ENCODE measurements around the gene EPHA4.
A peak's percentile ranks its signal among the peaks of the same experiment; 100 is the strongest.
"Not testable (repeated sequence)": the region's sequence is repeated elsewhere in the genome, so short reads cannot be mapped to it uniquely, and the experiment has no call there.

Gene EPHA4

GRCh38 chr2:221539246-221539645 lies 32.9 kb downstream of the EPHA4 start:
- no peak for DNase-seq (ENCODE audit: low read depth)

DNA sequence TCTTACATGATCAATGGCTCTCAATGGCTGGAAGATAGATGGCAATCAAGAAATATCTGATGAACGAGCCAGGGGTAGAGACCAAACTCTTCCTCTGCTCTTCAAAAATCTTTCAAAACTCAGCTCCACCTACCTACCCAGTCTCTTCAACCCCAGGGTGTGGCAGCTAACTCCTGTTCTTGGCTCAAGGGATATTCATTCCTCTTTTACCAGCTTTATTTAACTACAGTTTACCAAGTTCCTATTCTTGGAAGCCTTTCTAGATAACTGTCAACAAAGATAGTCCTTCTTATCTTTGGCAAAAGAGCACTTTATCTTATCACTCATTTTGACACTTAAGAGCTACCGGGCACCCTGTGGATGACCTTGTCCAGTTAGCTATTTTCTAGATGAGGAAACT lies 36.3 kb downstream of the EPHA4 start:
- no peak for DNase-seq (ENCODE audit: low read depth)

- DNase-seq (ENCODE audit: low read depth): no peak
These were observed 38.8 kb downstream of the EPHA4 start for GRCh38 chr2:221533299-221533698.

DNA sequence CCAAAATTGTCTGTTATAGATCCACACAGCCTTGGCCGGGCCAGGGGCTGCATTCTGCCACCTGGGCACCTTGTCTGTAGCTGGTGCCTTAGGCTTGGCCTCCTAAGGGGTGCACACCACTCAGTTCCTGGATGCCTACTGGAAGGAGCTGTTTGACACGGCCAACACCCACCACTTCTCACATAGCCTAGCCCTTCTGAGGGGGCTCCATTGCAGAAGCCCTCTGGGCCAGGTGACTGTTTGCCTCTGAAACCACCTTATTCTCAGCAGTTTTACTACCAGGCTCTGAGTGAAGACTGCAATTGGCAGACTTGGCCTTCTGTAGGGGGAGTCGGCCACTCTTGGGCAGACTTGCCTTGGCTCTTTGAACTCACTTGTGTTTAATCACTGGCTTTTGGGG lies 39.5 kb downstream of the EPHA4 start:
- DNase-seq (ENCODE audit: low read depth): no peak

GRCh38 chr2:221530653-221531037 lies 41.5 kb downstream of the EPHA4 start:
- DNase-seq (ENCODE audit: low read depth): no peak

DNA sequence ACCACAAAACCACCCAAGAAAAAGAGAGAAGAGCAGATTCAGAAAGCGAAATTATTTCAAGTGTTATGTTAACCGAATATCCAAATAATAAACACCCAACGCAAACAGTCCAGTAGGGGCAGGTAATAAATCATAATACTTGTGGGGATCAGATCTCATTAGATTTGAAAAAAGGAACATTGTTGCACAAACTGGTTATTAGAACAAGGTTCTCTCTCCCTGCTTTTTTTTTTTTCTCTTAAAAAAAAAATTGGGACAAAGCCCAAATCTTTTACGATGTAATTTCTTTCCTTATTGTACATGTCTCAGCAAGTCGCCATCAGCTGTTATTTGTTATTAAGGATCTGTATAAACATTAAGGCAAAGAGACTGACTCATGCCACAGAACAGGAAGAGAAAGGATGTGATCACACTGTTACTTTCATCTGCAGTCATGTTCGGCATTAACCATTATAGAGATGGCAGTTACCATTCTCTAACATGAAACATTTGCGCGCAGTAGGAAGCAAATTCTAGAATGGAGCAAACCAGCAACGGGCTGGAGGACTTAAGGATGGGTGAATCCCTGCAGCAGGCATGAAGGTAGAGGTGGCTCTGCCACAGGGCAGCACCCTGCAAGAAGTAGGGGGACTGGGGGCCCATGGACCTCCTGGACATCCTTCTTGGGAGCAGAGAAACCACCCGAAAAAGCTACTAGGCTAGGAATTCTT lies 42.0 kb downstream of the EPHA4 start:
- DNase-seq (ENCODE audit: low read depth): peak; percentile 91

DNA sequence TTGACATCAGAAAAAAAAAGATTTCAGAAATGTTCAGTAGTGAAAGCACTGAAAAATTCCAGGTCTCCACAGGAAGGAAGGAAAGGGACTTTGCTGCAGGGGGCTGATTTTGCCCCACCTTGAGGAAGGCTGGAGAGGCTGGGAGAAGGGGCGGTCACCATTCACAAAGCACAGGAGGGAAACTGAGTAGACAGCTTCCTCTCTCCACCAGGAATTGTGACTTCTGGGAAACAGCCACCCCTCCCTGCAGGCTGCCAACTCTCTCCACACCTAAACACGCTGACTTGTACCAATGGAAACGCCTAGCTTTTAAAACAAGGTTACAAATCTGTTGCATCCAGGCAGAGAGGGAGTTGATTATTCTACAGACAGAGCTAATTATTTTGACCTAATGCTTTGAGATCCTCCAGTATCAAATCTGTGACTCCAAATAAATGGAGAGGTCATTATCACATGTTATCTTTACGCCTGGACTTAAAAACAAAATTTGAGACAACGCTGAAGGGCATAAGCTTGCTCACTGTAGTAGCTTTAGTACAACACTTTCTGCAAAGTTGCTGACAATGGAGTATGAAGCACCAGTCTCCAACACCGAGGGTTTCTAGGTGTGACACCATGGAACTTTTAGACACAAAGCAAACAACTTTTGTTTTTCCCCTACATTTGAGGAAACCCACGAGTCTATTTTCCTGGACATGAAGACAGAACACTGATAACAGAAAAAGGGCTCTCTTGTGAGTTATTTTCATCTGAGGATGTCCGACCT lies 42.7 kb downstream of the EPHA4 start:
- DNase-seq (ENCODE audit: low read depth): no peak

DNA sequence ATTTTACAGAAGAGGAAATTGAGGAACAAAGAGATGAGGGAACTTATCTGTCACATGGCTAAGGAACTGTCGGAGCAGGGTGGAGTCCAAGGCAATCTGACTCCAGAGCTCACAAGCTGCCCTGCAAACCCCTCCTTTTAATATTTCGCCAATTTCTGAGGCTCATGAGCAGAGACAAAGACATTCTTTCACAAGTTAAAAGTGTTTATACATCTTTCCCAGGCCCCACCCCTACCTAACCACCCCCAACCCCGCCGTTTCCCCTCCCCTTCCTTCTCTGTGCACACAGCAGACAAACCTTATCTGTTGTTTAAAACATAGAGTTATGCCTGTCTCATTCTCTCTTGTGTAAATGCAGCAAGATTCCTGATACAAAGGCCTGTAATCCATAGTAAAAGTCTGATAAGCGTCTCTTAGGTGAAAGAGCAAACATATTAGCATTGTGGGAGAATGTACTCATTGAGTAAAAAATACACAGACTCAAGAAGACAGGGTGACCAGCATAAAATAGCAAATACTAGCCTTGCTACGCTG lies 44.3 kb downstream of the EPHA4 start:
- no peak for DNase-seq (ENCODE audit: low read depth)

GRCh38 chr2:221524158-221524557 lies 47.9 kb downstream of the EPHA4 start:
- DNase-seq (ENCODE audit: low read depth): no peak

DNA sequence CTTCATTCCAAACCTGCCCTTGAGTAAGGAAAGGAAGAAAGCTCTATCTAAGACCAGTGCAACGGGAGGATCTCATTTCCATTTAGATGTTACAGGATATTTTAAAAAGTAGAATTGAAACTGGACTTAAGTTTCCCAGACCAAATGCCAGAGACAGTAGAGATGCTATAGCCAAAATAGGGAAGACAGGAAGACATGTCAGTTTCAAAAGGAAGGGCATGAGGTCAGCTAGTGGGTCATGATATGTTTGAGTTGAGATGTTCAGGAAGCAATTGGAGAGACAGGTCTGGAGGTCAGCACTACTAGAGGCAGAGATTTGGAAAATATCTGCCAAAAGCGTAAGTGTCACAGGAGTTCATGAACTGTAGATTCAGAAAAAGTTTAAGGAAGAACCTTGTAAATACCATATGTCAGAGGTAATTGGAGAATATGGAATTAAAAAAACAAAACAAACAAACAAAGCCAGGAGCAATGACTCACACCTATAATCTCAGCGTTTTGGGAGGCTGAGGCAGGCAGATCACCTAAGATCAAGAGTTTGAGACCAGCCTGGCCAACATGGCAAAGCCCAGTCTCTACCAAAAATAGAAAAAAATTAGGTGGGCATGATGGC lies 50.8 kb downstream of the EPHA4 start:
- no peak for DNase-seq (ENCODE audit: low read depth)

- no peak for DNase-seq (ENCODE audit: low read depth)
These were observed 53.0 kb downstream of the EPHA4 start for GRCh38 chr2:221518935-221519625.

DNA sequence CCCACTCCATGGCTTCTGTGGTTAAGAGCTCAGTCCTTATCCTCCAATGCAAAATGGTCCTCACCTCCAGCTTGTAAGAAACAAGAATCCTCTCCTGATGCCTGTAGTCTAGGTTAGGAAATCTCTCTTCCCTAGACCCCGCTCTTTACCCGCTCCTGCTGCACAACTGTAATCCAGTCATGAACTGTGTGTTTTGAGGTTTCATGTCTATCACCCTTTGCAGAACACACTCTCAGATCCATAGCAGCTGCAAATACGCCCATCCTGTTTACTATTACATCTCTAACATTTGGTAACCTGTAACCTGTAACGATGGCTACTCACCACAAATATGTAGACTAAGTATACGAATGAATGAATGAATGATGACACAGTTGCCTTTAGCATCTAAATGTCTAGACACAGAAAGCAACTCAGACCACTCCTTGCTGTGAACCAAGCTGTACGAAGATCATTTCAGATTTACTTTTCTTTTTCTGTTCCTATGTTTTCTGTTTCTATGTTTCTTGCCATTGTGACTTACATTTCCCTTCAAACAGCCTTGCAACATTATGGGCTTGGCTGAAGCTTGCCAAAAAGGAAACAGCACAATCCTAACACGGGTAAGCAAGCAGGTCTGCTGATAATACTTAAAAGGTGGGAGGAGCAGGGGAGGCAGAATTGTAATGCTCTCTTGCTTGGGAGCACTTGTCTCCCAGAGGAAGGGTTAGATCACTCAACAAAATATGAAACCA lies 53.7 kb downstream of the EPHA4 start:
- peak; percentile 20 for DNase-seq (ENCODE audit: low read depth)

GRCh38 chr2:221517696-221518151 lies 54.4 kb downstream of the EPHA4 start:
- peak; percentile 90 for DNase-seq (ENCODE audit: low read depth)

DNA sequence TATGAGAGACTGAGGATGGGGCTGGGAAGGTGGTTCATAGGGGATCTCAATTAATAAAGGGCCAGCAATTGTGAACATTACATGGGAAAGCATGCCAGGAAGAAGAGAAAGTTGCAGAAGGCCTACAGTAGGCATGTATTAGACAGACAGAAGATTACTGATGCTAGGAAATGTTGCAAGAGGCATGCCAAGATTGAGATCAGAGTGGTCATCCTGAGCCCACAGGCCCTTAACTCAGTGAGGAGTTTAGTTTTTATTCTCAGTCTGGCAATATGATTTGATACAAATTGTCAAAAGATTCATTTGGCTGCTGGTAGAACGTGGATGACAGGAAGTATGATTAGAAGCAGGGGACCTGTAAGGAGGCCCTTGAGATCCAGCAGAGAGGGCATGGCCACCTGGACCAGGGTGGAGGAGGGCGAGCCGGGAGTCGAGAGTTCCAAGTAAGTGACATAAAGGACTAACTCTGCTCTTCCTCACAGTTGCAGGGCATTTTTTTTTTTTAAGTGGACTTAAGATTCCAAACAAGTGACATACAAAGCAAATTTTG lies 54.9 kb downstream of the EPHA4 start:
- DNase-seq (ENCODE audit: low read depth): no peak

GRCh38 chr2:221515864-221516263 lies 56.2 kb downstream of the EPHA4 start:
- DNase-seq (ENCODE audit: low read depth): no peak

GRCh38 chr2:221514305-221515040 lies 57.6 kb downstream of the EPHA4 start:
- no peak for DNase-seq (ENCODE audit: low read depth)

- no peak for DNase-seq (ENCODE audit: low read depth)
These were observed 58.9 kb downstream of the EPHA4 start for GRCh38 chr2:221513232-221513631.

DNA sequence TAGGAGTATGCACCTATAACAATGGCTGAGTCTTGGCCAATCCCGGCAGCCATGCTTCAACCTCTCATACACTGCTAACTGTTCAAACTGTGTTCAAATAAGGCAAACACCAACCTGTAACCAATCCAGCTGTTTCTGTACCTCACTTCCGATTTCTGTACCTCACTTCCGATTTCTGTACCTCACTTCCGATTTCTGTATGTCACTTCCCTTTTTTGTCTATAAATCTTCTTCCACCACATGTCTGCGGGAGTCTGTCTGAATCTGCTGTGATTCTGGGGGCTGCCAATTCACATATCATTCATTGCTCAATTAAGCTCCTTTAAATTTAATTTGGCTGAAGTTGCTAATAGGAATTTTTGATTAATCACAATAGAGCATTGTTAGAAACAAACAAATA lies 60.8 kb downstream of the EPHA4 start:
- not testable (repeated sequence) for DNase-seq (ENCODE audit: low read depth)

DNA sequence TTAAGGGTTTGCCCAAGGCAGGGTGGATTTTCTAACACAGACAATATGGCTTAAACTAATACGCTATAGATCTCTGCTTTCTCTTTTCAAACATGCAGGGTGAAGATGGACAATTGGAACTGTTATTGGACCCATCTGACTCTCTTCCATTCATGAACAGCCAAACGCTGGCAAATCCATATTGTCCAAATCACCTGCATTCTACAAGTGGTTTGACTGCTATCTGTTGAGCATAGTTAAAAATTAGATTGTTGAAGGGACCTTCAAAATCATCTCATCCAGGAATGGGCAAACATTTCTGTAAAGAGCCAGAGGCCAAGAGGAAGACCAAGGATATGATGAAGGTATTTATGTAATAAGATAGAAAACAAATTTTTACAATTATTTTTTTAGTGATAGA lies 65.6 kb downstream of the EPHA4 start:
- no peak for DNase-seq (ENCODE audit: low read depth)

DNA sequence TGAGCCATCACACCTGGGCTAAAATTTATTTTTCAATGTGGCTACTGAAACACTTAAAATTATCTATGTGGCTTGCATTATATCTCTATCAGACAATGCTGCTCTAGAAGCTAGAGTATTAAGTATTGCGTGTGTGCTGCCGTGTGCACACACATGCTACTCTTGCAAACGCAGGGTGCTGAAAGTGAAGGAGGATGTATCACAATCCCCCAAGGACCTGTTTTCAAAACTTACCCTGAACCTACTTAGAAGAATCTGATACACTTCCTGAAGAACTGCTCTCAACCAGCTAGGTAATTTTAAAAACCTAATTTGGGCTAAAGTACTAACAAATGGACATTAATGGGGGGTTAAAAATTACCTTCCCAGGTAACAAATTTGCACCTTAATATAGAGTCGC lies 66.5 kb downstream of the EPHA4 start:
- DNase-seq (ENCODE audit: low read depth): no peak

GRCh38 chr2:221504905-221505304 lies 67.2 kb downstream of the EPHA4 start:
- no peak for DNase-seq (ENCODE audit: low read depth)

Measured in EH (cell line).